Calu3 (cell line): ENCODE measurements around the gene PUS3. TPM values are rescaled to one million over a fixed set of nuclear protein-coding genes. Genes with fewer than 3 reads are reported as not detected.

Experiments
- BruUV-seq: library from RNA; stranded (reverse); fragments of 400-500 nt; replicated peaks from 2 replicates; lab custom pipeline; 2021; lab: Mats Ljungman, UMichigan
- CTCF ChIA-PET: fragments of 300-600 bp; sonication (Branson Sonifier 250); formaldehyde crosslinking; loops from one replicate; lab custom pipeline; 2022; ENCODE audit warnings: antibody characterized with exemption; lab: Charles Lee
- DNase-seq: peaks from one replicate; pipeline ENCODE4 v3.0.0; 2022
- H3K27ac Mint-ChIP-seq: one replicate; pipeline ENCODE4 v1.8.0; 2022; ENCODE audit warnings: mixed read lengths; ENCODE audit not compliant: unreplicated experiment
- H3K27me3 Mint-ChIP-seq: one replicate; pipeline ENCODE4 v1.8.0; 2022; ENCODE audit warnings: mixed read lengths; ENCODE audit not compliant: unreplicated experiment
- H3K36me3 Mint-ChIP-seq: one replicate; pipeline ENCODE4 v1.8.0; 2022; ENCODE audit warnings: mild to moderate bottlenecking, moderate library complexity, mixed read lengths; ENCODE audit not compliant: insufficient read depth, unreplicated experiment
- H3K4me1 Mint-ChIP-seq: one replicate; pipeline ENCODE4 v1.8.0; 2022; ENCODE audit warnings: mild to moderate bottlenecking, low read depth, mixed read lengths; ENCODE audit not compliant: unreplicated experiment
- H3K4me3 Mint-ChIP-seq: one replicate; pipeline ENCODE4 v1.8.0; 2022; ENCODE audit warnings: mild to moderate bottlenecking, low read depth, moderate library complexity, mixed read lengths; ENCODE audit not compliant: unreplicated experiment
- H3K9me3 Mint-ChIP-seq: one replicate; pipeline ENCODE4 v1.8.0; 2022; ENCODE audit warnings: low read depth, mixed read lengths; ENCODE audit not compliant: unreplicated experiment
- intact Hi-C: fragments of 100-400 bp; cut with micrococcal nuclease; formaldehyde crosslinking; loops from one replicate; pipeline ENCODE4 v1.10.0; 2022; ENCODE audit not compliant: unreplicated experiment
- total RNA-seq: library from RNA; stranded (reverse); gene quantifications from 2 replicates; pipeline ENCODE4 v1.2.3, GENCODE V29; 2022
- TF ChIP-seq, protein P1 (sequence below): fragments of 200-600 bp; IDR thresholded peaks from one replicate; pipeline ENCODE4 v1.8.0; 2022; ENCODE audit warnings: antibody characterized with exemption; ENCODE audit not compliant: unreplicated experiment

Gene PUS3
- total RNA-seq, 1 experiment from 2014 or later = 10.4 TPM

DNA sequence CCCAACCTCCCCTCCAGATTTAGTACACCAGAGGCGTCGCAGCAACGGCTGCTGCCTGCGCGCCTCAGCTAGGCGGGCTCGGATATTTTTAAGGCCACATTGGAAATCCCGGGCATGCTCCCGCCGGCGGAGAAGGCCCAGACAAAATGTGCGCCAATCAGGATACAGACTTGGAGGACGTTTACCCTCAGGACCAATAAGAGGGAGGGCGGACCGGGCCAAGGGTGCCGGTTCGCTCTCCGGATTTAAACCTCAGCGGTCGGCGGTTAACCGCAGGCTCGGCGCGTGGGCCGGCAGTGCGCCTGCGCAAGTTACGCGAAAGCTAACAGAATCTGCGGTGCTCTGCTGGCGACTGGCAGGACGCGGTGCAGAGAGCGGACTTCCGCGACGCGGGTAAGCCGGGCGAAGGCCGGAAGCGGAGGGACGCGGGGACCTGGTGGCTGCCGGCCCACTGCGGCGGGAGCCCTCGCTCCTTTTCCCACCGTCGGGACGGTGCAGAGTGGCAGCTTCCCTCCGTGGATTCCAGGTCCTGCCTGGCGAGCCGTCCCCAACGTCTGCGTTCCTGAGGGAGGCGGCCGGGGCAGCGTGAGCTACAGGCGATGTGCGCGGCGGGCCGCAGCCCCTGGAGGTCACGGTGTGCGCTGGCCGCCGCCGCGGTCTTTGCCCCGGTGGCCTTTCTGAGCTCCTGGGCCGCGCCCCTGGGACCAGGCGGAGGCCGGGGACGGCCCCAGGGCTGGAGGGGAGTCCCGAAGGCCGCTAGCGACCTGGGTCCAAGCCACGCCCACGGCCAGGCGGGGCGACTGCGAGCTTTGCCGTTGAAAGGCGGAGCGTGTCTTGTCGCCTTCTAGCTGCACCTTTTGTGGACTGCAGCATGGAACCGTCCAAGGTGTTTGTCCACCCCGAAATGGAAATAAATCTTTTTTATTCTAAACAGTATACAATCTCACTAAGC is 15.4 kb downstream of the PUS3 start, which contains the start of gene HYLS1:
TSS of gene HYLS1 (plus strand) at position 296 of the 952 bp plus-strand sequence. CDS start 11,701 bp downstream, outside the sequence.
- Mint-ChIP-seq H3K36me3 (peaks cover 18% of the 10 kb centered on the region), H3K9me3 (no peaks in the 10 kb centered on the region), H3K27ac (no peak within 1 kb of the TSS), H3K4me3 (peak within 1 kb of the TSS; percentile 74), H3K27me3 (peaks cover 2% of the 10 kb centered on the region), H3K4me1 (peaks cover 26% of the 10 kb centered on the region)
- TF ChIP-seq, protein P1, sequence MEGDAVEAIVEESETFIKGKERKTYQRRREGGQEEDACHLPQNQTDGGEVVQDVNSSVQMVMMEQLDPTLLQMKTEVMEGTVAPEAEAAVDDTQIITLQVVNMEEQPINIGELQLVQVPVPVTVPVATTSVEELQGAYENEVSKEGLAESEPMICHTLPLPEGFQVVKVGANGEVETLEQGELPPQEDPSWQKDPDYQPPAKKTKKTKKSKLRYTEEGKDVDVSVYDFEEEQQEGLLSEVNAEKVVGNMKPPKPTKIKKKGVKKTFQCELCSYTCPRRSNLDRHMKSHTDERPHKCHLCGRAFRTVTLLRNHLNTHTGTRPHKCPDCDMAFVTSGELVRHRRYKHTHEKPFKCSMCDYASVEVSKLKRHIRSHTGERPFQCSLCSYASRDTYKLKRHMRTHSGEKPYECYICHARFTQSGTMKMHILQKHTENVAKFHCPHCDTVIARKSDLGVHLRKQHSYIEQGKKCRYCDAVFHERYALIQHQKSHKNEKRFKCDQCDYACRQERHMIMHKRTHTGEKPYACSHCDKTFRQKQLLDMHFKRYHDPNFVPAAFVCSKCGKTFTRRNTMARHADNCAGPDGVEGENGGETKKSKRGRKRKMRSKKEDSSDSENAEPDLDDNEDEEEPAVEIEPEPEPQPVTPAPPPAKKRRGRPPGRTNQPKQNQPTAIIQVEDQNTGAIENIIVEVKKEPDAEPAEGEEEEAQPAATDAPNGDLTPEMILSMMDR = no peak
- intact Hi-C loops = no loop called here
- CTCF ChIA-PET = interaction anchor here (1.0 kb wide), 1 partner anchor 9 kb away, joined by 4 read pairs; no protein-coding TSS in a partner anchor
- no TSS peak for BruUV-seq
- DNase-seq = peak; percentile 81

DNA sequence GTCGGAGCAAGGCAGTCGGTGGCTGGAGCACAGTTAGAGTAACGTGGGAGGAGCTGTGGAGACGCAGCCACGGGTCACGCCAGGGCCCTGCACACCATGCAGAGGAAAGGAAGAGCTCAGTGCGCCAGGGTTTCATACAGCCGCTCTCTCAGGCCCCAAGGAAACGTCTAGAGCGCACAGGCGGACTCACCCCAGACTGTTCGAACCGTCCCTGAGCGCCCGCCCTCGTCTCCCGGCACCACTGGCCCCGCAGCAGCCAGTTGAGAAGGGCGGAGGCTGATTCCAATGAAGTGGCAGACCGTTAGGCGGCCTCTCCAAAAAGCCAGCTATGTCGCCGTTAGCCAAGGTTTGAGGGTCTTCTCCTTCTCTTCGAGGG is 16.0 kb downstream of the PUS3 start:
- no TSS peak for BruUV-seq
- intact Hi-C loops = no loop called here
- H3K36me3 Mint-ChIP-seq = peaks cover 18% of the 10 kb centered on the region
- CTCF ChIA-PET = interaction anchor here (0.6 to 1.0 kb wide), 2 partner anchors 10 to 360 kb away, joined by 3 to 4 read pairs; no protein-coding TSS in a partner anchor
- DNase-seq = no peak
- peaks cover 8% of the 10 kb centered on the region for H3K27me3 Mint-ChIP-seq
- H3K9me3 Mint-ChIP-seq = no peaks in the 10 kb centered on the region
- no peak overlapping the region for H3K27ac Mint-ChIP-seq
- TF ChIP-seq, protein P1 = no peak
- H3K4me1 Mint-ChIP-seq = peaks cover 19% of the 10 kb centered on the region
- H3K4me3 Mint-ChIP-seq = peak overlapping the region; percentile 74

DNA sequence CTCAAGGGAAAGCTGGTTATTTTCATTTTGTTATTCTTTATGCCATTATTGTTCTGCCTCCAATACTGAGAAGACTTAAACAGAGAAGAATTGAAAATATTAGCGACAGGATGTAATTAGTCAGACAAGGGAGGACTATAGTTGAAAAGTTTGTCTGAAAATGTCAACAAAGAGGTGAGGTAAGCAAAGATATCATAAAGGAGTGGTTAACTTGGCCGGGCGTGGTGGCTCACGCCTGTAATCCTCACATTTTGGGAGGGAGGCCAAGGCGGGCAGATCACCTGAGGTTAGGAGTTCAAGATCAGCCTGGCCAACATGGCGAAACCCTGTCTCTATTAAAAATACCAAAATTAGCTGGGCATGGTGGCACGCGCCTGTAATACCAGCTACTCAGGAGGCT is 19.6 kb downstream of the PUS3 start:
- intact Hi-C loops = no loop called here
- BruUV-seq = no TSS peak
- H3K4me1 Mint-ChIP-seq = peaks cover 12% of the 10 kb centered on the region
- no peak overlapping the region for H3K27ac Mint-ChIP-seq
- TF ChIP-seq, protein P1 = no peak
- H3K27me3 Mint-ChIP-seq = peaks cover 42% of the 10 kb centered on the region
- DNase-seq = no peak
- H3K4me3 Mint-ChIP-seq = no peak overlapping the region
- H3K36me3 Mint-ChIP-seq = peaks cover 18% of the 10 kb centered on the region
- H3K9me3 Mint-ChIP-seq = no peaks in the 10 kb centered on the region
- CTCF ChIA-PET = no interaction called here

DNA sequence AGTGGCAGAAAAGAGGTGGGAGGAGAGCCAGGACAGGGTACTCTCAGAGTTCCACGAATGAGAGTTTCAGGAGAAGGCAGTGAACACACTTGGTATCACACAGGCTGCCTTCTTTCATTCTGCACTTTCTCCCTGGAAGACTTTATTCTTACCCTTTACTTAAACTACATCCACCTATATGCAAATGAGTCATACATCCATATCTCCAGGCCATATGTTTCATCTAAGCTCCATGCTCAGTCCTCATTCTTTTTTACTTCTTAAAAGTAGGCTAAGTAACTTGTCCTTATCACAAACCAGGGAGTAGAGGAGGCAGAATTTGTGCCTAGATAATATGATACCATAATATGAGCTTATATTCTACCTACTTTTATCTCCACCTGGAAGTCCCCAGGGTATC is 21.7 kb downstream of the PUS3 start:
- Mint-ChIP-seq H3K36me3 (peaks cover under 1% of the 10 kb centered on the region), H3K4me3 (no peak overlapping the region), H3K9me3 (no peaks in the 10 kb centered on the region), H3K27ac (no peak overlapping the region), H3K27me3 (peaks cover 48% of the 10 kb centered on the region), H3K4me1 (peaks cover 12% of the 10 kb centered on the region)
- intact Hi-C loops = no loop called here
- BruUV-seq = no TSS peak
- TF ChIP-seq, protein P1 = no peak
- no peak for DNase-seq
- CTCF ChIA-PET = interaction anchor here (1.1 kb wide), 1 partner anchor 202 kb away, joined by 4 read pairs; no protein-coding TSS in a partner anchor
